Measurements from ENCODE around the gene GAST.
"Not testable (repeated sequence)": the region's sequence is repeated elsewhere in the genome, so short reads cannot be mapped to it uniquely, and the experiment has no call there.

GAST gene

GRCh38 chr17:41684035-41684434, 28.1 kb upstream of the GAST start:
- DNase-seq, result no peak

- not testable (repeated sequence) for DNase-seq
These were observed 26.4 kb upstream of the GAST start for GRCh38 chr17:41685753-41686152.

GRCh38 chr17:41686281-41686680, 25.9 kb upstream of the GAST start:
- DNase-seq, result no peak

GRCh38 chr17:41687828-41688640, 24.1 kb upstream of the GAST start:
- DNase-seq, result peak; percentile 67

DNA sequence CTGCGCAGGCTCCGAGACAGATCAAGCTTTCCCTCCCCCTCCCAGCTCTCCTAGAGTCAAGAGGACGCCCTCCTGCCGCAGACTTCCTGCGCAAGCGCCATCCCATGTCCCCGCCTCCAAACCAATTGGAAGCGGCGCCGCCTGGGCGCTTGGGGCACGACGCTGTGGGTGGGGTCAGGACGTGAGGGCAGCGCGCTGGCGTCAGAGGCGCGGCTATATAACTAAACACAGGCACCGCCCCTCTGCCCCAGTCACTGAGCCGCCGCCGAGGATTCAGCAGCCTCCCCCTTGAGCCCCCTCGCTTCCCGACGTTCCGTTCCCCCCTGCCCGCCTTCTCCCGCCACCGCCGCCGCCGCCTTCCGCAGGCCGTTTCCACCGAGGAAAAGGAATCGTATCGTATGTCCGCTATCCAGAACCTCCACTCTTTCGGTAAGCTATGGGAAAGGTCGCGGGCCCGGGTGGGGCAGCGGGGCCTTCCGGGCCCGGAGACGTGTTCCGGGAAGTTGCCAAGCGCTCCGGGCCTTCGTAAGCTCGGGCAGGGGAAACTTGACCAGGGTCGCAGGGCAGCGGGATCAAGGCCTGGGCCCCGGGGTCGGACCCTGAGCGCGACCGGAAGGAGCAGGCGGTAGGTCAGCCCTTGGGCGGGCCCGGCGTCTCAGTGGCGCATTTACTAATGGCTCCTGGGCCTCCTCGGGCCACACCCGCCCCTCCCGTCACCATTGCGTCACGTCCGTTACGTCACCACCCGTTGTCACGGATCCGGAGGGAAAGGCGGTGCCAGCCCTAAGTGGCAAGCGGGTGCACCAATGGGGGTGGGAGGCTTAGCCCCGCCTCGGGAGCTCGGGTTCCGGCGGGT, 23.3 kb upstream of the GAST start, which contains the start of gene EIF1:
Gene EIF1 (plus strand): TSS at position 245 of the 856 bp plus-strand sequence. CDS start 154 bp downstream, at position 399.
- peak; percentile 100 for DNase-seq

DNA sequence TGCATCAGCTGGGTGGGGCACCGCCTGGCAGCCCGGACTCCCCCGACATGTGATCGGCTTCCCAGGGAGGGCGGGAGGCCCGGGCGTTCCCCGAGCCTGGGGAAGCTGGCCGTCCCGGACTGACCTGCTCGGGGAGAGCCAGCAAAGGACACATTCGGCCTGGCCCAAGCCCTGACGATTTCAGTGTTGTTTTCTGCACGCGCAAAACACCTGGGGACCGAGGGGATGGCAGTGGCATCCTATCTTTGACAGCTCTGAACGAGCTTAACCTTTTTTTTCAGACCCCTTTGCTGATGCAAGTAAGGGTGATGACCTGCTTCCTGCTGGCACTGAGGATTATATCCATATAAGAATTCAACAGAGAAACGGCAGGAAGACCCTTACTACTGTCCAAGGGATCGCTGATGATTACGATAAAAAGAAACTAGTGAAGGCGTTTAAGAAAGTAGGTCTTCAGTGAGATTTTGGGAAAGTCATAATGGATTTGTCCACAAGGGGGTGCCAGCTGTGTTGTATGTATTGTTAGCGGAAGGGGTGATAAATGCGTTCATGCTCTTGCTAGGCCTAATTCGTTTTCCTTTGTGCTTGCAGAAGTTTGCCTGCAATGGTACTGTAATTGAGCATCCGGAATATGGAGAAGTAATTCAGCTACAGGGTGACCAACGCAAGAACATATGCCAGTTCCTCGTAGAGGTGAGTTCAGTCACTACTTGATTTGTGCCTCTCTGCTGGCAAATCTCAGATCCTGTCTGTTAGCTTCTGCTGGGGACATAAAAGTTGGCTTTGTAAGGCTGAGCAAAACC, 22.4 kb upstream of the GAST start:
- DNase-seq, result peak; percentile 35

DNA sequence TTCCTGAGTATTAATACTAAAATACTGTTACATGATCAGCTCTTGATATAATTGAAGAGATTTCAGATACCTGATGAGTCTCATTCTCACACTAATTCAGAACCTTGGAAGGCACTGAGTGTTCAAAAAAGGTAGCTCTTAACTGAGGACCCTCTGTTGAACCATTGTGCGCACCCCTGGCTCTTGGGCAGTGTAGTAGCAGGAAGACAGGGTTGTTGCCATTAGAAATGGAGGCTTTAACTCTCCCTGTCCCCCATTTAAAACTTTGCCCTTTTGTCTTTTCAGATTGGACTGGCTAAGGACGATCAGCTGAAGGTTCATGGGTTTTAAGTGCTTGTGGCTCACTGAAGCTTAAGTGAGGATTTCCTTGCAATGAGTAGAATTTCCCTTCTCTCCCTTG, 21.6 kb upstream of the GAST start:
- DNase-seq, result no peak

DNA sequence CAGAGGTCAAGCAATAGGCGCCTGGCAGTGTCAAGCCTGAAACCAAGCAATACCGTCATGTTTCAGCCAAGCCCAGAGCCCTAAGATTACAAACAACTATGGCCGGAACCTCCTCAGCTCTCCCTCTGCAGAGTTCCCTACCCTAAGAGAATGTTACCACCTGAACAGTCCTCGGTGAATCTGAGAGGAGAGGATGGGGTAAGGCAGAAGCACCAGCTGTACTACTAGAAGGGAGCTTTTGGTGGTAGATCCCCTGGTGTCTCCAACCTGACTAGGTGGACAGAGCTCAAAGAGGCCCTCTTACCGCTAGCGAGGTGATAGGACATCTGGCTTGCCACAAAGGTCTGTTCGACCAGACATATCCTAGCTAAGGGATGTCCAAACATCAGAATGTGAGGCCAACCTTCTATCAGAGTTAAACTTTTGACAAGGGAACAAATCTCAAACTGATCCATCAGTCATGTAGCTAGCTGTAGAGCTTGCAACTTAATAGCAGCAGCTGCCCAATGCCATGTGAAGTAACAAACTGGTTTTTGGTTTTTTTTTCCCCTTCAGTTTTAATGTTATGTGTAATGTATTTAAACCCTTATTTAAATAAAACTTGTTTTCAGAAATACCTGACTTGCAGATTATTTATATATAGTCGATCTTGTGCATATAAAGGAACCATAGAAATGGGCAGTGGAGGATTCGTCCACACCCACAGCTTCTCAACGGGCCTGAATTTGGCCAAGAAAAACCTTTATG, 20.9 kb upstream of the GAST start:
- DNase-seq, result no peak

DNA sequence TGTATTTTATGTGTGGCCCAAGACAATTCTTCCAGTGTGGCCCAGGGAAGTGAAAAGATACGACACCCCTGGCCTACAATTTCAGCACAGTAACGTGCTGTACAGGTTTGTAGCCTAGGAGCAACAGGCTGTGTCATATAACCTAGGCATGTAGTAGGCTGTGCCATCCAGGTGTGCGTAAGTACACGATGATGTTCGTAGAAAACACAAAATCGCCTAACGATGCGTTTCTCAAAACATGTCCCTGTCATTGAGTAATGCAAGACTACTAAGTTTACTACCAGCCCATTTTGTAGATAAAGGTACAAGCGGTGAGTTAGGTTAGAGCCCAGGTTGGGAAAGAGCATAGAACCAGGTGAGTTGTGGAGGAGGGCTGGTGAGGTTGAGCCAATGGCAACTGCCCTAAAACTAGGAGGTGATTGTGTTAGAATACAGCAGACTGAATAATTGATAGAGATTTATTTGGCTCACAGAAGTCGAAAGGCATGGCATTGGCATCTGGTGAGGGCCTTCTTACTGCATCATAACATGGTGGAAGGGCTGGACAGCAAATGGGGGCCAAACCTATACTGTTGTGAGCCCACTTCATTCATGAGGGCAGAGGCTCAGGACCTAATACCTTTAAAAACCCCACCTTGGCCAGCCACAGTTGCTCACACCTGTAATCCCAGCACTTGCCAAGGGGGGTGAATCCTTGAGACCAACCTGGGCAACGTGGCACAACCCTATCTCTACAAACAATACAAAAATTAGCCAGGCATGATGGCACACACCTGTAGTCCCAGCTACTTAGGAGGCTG, 19.2 kb upstream of the GAST start:
- DNase-seq, result peak; percentile 22

- no peak for DNase-seq
These were observed 16.9 kb upstream of the GAST start for GRCh38 chr17:41695134-41695661.

- DNase-seq, result peak; percentile 74
These were observed 16.0 kb upstream of the GAST start for GRCh38 chr17:41695954-41696757.

DNA sequence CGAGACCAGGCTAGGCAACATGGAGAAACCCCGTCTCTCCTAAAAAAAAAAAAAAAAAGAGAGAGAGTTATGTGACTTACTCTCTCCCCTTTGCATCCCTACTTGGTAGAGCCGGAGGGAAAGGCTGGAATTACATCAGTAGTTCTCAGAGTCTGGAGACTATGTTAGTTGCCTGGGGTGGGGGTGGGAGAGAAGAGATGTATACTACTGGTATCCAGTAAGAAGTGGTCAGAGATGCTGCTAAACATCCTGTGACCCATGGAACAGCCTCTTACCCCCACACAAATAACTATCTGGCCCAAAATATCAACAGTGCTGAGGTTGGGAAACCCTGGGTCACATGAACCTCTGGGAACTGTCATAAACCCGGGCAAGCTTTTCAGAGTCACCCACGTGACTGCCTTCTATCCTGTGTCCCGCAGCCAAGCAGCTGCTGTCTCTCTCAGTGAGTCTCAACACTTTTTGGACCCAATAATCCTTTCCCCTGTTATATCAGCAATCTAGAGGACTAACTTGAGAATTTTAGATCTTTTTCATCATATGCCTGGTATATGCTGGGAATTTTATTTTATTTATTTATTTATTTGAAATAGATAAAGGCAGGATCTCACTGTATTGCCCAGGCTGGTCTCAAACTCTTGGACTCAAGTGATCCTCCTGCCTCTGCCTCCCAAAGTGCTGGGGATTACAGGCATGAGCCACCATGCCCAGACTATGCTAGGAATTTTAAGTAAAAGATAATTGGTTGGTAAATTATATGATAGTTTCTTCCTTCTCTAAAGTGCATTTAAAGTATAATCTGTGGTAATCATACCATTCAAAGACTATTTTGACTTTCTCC, 14.8 kb upstream of the GAST start:
- DNase-seq, result peak; percentile 25

DNA sequence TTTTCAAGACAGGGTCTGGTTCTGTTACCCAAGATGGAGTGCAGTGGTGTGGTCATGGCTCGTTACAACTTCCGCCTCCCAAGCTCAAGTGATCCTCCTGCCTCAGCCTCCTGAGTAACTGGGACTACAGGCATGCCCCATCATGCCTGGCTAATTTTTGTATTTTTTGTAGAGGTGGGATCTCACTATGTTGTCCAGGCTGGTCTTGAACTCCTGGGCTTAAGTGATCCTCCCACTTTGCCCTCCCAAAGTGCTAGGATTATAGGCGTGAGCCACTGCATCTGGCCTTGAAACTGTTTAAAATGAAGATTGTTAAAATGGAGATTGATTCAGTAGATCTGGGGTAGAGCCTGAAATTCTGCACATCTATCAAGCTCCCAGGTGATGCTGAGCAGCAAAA, 11.3 kb upstream of the GAST start:
- DNase-seq, result not testable (repeated sequence)

DNA sequence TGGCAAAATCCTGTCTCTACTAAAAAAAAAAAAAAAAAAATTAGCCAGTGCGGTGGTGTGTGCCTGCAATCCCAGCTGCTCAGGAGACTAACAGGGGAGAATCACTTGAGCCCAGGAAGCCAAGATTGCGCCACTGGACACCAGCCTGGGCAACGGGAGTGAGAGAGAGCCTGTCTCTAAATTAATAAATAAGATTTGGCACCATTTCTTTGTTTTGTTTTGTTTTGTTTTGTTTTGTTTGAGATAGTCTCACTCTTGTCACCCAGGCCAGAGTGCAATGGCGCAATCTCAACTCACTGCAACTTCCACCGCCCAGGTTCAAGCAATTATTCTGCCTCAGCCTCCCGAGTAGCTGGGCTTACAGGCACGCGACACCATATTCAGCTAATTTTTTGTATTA, 9.4 kb upstream of the GAST start:
- DNase-seq, result no peak

DNA sequence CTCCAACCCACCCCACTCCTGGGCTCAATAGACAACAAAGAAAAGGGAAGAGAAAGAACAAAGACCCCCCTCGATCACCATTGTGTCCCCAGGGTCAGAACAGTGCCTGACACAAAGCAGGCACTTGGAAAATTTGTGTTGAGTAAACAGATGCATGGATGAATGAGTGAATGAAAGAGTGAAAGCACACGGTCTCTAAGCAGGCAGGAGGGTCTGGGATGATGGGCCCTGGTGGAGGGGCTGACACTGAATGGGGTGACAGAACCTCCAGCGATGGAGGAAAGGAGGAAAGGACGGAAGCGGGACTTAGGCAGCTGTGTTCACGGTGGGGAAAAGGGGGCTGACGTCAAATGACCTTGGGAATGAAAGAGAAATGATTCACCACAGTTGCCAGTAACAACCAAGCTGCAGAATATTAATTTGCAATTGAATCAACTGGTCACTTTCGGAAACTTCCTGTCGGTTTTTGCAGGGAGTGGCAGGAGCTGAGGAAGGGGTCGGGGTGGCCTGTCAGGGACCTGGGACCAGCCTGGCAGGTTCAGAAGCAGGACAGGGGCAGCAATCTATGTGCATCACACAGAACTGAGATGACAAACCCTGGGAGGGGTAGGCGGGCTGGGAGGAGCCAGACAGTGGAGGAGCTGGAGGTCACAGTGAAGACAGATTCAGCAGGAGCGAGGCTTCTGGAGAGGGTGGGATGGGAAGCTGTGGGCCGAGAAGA, 6.7 kb upstream of the GAST start:
- no peak for DNase-seq

GRCh38 chr17:41707803-41708669, 4.1 kb upstream of the GAST start:
- DNase-seq, result no peak

DNA sequence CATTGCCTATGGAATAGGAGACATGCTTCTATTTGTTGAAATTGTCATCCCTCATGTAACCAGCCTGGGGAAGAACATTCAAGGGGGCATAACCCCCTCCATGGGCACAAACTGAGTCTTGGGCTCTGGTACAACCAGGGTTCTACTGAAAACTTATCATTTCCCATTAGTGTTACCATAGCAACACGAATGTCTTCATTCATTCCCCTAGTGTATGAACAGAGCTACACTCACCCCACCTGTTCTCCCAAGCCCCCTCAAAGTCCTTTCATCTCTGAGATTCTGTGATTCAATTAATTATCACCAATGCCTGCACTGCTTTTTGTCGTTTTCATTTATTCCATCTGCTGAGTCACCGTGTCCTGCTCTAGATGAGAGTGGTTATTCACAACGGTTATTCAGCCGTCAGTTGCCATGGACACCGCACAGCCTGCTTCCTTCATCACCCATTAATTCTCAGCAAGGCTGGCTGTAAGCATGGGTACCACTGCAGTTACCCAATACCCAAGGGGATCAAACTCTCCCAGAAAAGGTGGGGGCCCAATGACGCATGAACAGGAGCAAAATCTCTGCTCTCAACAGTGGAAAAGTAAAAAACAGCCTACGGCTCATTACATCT, 1.6 kb upstream of the GAST start:
- DNase-seq, result no peak
